H1 (cell line): ENCODE data around the gene STXBP4. TPM values are rescaled to one million over a fixed set of nuclear protein-coding genes. Genes with fewer than 3 reads are reported as not detected.

Experiments
- NRF1 ChIP-seq: IDR thresholded peaks from 2 replicates; pipeline ENCODE4 v1.6.1; 2011; ENCODE audit warnings: mild to moderate bottlenecking, low read depth, low read length, improper control_type of control experiment
- polyA plus RNA-seq, 7 experiments: library from polyadenylated mRNA; depleted of rRNA in 3 of 7; stranded (reverse) in 5 of 7; unstranded in 2 of 7; fragments of >200 nt in 5 of 7; fragments of 200-250 nt in 2 of 7; gene quantifications; 1 replicate in 5 of 7; 2 replicates in 1 of 7; 4 replicates in 1 of 7; pipeline versions ENCODE4 v1.2.1 to v1.2.3, GENCODE V29; 2011 to 2013; ENCODE audit warnings: missing spikeins in 2 of 7, mixed read lengths in 2 of 7
- total RNA-seq: library from RNA; stranded (reverse); fragmentation: NEBNext Ultra II Directional; extraction: Animal tissue kit (Norgen Biotek cat#: 25700); gene quantifications from 2 replicates; pipeline ENCODE4 v1.2.1, GENCODE V29; 2021

Gene STXBP4
- total and polyA plus RNA-seq, 2 of the 8 experiments (the other 6 are each of a cell fraction or from before 2014, with no cell fraction given), result 3.2 to 18.5 TPM

GRCh38 chr17:54971901-54972300 lies 3.3 kb downstream of the STXBP4 start (continued):
- TF ChIP-seq NRF1, result no peak
